NCI-H345 (cell line): ENCODE data around the gene STAP2.

ENCODE experiments used
- DNase-seq: peaks from one replicate; lab custom pipeline; 2025; lab: John Stamatoyannopoulos, UW

Gene STAP2

GRCh38 chr19:4327252-4327876, 11.3 kb downstream of the STAP2 start:
- peak; percentile 92 for DNase-seq

GRCh38 chr19:4326837-4327251, 11.8 kb downstream of the STAP2 start:
- no peak for DNase-seq

GRCh38 chr19:4326215-4326836, 12.3 kb downstream of the STAP2 start:
- no peak for DNase-seq

DNA sequence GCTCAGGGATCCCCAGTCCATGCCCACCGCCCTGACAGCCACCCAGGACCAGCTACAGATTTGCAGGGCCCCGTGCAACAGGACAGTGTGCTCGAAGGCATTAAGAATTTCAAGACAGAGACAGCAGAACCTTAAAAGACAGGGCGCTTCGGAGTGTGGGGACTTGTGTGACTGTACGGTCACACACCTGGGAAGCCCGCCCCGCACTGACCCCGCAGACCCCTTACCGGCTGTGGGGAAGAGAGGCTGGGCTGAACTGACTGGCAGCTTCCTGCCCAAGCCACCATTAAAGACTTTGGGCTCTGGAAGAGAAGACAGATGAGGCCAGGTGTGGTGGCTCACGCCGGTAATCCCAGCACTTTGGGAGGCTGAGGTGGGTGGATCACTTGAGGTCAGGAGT, 14.4 kb downstream of the STAP2 start:
- DNase-seq = no peak

DNA sequence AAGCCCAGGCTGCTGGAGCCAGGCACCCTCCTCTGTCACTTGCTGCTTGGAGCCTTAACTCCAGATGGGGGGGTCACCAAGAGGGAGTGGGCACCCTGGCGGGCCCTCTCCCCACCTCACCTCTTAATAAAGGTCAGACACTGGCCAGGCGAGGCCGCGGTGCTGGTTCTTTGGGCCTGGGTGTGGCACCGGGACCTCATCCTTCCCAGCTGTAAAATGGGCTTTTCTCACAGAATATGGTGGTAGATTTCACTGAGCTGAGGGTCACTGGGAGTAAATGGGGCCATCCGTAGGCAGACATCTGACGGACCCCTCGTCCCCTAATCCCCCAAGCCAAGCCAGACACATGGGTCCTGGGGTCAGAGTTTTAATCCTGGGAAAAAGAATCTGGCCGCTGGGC, 14.9 kb downstream of the STAP2 start:
- DNase-seq = no peak

DNA sequence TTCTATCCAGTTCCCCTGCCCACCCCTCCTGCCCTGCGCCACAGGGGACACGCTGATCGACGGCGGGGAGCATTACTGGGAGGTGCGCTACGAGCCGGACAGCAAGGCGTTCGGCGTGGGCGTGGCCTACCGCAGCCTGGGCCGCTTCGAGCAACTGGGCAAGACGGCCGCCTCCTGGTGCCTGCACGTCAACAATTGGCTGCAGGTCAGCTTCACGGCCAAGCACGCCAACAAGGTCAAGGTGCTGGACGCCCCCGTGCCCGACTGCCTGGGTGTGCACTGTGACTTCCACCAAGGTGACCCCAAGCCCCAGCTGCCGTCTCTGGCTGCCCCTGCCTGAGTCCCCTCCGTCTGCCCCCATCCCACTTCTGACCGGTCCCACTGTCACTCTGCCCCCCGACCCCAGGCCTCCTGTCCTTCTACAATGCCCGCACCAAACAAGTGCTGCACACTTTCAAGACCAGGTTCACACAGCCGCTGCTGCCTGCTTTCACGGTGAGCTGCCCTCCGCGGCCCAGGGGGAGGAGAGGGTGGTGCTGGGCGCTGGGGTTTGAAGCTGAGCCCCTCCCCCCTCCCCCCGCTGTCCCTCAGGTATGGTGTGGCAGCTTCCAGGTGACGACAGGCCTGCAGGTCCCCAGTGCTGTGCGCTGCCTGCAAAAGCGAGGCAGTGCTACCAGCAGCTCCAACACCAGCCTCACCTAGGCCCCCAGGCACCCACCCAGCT, 15.5 kb downstream of the STAP2 start:
- no peak for DNase-seq

DNA sequence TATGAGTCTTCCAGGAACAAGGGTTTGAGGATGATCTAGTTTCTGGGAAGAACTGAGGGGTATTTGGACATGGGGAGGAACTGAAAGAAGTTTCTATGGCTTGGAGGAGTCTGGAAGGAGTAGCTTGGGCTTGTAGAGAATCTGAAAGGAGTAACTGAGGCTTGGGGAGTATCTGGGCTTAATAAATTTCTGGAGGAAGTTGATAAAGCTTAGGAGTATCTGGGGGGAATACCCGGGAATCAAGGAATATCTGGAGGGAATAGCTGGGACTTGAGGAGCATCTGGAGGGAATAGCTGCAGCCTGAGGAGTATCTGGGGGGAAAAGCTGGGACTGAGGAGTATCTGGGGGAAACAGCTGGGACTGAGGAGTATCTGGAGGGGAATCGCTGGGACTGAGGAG, 18.2 kb downstream of the STAP2 start:
- no peak for DNase-seq

DNA sequence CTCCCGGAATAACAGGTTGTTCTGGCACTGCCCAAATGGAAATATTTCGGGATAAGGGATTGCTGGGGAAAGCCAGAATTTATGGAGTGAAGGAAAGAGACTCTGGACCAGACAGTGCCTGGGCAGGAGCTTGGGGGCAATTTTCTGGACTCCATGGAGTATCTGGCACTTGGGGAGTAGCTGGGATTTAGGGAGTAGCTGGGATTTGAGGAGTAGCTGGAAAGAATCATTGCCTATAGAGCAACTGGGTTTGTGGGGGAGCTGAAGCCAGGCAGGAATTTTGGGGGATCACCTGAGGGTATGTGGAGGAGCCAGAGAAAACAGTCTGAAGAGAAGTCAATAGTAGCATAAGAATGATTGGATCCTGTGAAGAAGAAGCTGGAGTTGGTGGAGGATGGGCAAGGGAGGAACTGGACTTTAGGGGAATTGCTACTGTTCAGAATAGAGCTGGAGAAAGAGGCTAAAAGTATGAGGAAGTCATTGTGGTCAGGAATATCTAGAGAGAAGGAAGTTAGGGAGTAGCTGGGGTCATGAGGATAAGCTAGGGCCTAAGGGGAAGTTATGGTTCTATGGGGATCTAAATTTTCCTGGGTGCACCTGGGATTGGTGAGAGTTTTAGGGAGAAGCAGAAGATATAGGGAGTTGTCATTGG, 19.4 kb downstream of the STAP2 start:
- no peak for DNase-seq

- DNase-seq = no peak
Observed at GRCh38 chr19:4318460-4318859, 20.2 kb downstream of the STAP2 start.

GRCh38 chr19:4316956-4317355, 21.7 kb downstream of the STAP2 start:
- no peak for DNase-seq

- no peak for DNase-seq
Observed at GRCh38 chr19:4313847-4314490, 24.7 kb downstream of the STAP2 start.

DNA sequence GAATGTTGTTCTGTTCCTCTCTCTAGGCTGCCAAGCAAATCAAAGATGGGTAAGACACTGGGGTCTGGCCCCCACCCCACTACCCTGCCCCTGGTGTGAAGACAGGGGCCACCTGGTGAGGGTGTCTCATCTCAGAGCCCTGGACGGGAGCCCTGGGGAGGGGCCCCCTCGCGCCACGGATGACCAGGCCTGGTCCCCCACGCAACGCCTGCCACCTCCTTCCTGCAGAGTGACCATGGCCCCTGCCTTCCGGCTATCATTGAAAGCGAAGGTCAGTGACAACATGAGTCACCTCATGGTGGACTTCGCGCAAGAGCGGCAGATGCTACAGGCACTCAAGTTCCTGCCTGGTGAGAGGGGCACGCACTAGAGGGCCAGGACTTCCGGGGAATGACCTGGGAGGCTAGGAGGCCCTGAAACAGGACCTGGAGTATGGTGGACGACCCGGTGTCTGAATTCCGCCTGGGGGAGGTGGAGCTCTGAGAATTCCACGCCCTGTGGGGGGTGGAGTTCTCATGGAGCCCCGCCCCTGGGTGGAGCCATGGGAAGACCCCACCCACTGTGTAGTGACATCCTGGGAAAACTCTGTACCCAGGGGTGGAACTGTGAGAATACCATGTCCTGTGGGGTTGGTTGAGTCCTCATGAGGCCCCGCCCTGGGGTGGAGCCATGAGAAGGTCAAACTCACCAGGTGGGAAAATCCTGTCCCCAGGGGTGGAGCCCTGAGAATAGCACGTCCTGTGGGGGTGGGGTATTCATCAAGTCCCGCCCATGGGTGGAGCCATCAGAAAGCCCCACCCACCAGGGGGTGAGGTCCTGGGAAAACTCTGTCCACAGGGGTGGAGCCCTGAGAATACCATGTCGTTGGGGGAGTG, 28.1 kb downstream of the STAP2 start:
- no peak for DNase-seq

DNA sequence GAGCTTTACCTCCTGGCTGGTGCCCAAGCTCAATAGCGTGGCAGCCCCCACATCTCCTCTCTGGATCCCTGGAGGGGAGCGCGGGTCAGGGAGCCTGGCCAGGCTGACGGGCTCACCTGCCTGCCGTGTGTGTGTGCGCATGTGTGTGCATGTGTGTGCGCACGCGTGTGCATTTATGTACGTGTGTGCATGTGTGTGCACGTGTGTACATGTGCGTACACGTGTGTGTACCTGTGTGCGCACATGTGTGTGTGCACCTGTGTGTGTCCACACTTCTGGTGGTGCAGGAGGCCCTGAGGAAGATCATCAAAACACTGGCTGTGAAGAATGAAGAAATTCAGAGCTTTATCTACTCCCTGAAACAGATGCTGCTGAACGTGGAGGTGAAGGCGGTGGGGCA, 33.0 kb downstream of the STAP2 start:
- no peak for DNase-seq

GRCh38 chr19:4305257-4305612, 33.4 kb downstream of the STAP2 start:
- no peak for DNase-seq

DNA sequence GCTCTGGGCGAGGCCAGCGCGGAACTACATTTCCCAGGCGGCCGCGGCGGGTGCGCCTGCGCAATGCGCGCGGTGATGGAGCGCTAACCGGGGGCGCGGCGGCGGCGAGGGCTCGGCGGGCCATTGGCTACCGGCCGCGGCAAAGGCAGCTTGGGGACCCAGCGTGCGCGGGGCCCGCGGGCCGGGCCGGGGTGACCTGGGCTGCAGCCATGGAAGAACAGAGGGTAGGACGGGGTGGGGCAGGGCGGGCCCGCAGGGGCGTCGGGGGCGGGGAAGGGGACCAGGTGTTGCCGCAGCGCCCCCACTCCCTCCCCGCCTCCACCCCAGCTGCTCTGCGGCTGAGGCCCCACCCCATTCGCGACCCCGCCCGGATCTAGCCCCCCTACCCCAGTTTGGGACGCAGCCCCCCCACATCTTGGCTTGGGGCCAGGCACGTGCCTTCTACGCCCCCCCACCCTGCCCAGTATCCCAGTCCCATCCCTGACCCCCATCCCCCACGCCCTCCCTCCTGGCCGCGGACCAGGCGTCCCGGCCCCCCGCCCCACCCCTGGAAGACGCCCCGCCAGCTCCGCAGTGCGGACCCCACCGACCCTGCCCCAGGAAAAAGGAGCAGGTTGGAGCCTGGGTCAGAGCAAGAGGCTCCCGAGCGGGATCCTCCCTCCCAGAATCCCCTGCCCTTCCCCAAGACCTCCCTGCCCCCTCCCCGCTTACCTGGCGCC, 33.9 kb downstream of the STAP2 start, which contains the start of gene FSD1:
Gene FSD1, plus strand, starts transcription at position 61 of the 719 bp plus-strand sequence. Its CDS starts 149 bp downstream, at position 210.
- peak; percentile 80 for DNase-seq

GRCh38 chr19:4303819-4304537, 34.6 kb downstream of the STAP2 start:
- DNase-seq = no peak

GRCh38 chr19:4302243-4302640, 36.4 kb downstream of the STAP2 start, which contains the start of gene TMIGD2:
Gene TMIGD2 (minus strand): TSS chr19:4302389. CDS start chr19:4302385, 4 bp downstream.
- no peak for DNase-seq

GRCh38 chr19:4301590-4302242, 36.9 kb downstream of the STAP2 start:
- DNase-seq = no peak

DNA sequence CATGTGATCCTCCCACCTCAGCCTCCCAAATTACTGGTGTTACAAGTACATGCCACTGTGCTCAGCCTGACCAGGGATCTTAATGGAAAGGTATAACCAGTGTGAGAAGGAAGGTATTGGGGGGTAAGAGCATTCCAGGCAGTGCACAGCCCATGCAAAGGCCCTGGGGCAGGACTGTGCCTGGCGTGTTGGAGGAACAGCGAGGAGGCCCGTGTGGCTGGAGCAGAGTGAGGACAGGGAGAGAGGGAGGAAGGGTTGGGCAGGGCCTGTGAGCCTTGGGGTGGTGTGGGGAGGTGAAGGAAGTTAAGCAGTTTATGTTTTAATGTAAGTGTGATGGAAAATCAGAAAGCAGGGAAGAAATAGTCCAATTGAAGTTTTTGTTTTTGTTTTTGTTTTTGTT, 38.0 kb downstream of the STAP2 start:
- no peak for DNase-seq
